HL-60 (cell line): ENCODE measurements around the gene NKX1-1.
"Not testable (repeated sequence)": the region's sequence is repeated elsewhere in the genome, so short reads cannot be mapped to it uniquely, and the experiment has no call there.

Experiments
- DNase-seq, 2 experiments: peaks; one replicate each; pipeline ENCODE4 v3.0.0-alpha.2; 2010 to 2020; ENCODE audit warnings: low read depth in 1 of 2, low spot score in 1 of 2
- H3K27ac ChIP-seq: fragments of 250-450 bp; sonication (Bioruptor Pico); replicated peaks from 2 replicates; pipeline ENCODE4 v1.5.1; 2020; ENCODE audit warnings: mild to moderate bottlenecking, moderate library complexity
- H3K27me3 ChIP-seq: fragments of 250-450 bp; sonication (Bioruptor Pico); 2 replicates; pipeline ENCODE4 v1.5.1; 2021; ENCODE audit warnings: mild to moderate bottlenecking, moderate library complexity; ENCODE audit not compliant: insufficient read depth, poor library complexity, severe bottlenecking
- H3K4me3 ChIP-seq: replicated peaks from 2 replicates; pipeline ENCODE4 v1.5.1; 2011; ENCODE audit warnings: mild to moderate bottlenecking, control low read depth, low read length; ENCODE audit not compliant: insufficient read depth
- GABPA ChIP-seq: IDR thresholded peaks from 2 replicates; pipeline ENCODE4 v1.6.1; 2012; ENCODE audit warnings: low read depth
- POLR2AphosphoS5 ChIP-seq: IDR thresholded peaks from 2 replicates; pipeline ENCODE4 v1.6.1; 2012; ENCODE audit warnings: low read depth
- SPI1 ChIP-seq: IDR thresholded peaks from 2 replicates; pipeline ENCODE4 v1.6.1; 2012; ENCODE audit warnings: low read depth, mild to moderate bottlenecking, borderline replicate concordance
- TF ChIP-seq, protein P1 (sequence below): IDR thresholded peaks from one replicate; pipeline ENCODE4 v1.5.1; 2011; ENCODE audit warnings: low read length, control low read depth, inconsistent platforms; ENCODE audit not compliant: insufficient read depth
- TF ChIP-seq, protein P2 (sequence below): IDR thresholded peaks from 2 replicates; pipeline ENCODE4 v1.6.1; 2012; ENCODE audit warnings: low read depth; ENCODE audit not compliant: insufficient replicate concordance

The NKX1-1 gene

GRCh38 chr4:1446502-1447386, 40.5 kb upstream of the NKX1-1 start:
- Histone ChIP-seq H3K27me3 (no peaks in the 10 kb centered on the region), H3K27ac (no peak overlapping the region), H3K4me3 (no peak overlapping the region)
- no peak for DNase-seq
- TF ChIP-seq SPI1 (no peak), POLR2AphosphoS5 (no peak), GABPA (no peak)
- TF ChIP-seq, protein P1, sequence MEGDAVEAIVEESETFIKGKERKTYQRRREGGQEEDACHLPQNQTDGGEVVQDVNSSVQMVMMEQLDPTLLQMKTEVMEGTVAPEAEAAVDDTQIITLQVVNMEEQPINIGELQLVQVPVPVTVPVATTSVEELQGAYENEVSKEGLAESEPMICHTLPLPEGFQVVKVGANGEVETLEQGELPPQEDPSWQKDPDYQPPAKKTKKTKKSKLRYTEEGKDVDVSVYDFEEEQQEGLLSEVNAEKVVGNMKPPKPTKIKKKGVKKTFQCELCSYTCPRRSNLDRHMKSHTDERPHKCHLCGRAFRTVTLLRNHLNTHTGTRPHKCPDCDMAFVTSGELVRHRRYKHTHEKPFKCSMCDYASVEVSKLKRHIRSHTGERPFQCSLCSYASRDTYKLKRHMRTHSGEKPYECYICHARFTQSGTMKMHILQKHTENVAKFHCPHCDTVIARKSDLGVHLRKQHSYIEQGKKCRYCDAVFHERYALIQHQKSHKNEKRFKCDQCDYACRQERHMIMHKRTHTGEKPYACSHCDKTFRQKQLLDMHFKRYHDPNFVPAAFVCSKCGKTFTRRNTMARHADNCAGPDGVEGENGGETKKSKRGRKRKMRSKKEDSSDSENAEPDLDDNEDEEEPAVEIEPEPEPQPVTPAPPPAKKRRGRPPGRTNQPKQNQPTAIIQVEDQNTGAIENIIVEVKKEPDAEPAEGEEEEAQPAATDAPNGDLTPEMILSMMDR = no peak
- TF ChIP-seq, protein P2, sequence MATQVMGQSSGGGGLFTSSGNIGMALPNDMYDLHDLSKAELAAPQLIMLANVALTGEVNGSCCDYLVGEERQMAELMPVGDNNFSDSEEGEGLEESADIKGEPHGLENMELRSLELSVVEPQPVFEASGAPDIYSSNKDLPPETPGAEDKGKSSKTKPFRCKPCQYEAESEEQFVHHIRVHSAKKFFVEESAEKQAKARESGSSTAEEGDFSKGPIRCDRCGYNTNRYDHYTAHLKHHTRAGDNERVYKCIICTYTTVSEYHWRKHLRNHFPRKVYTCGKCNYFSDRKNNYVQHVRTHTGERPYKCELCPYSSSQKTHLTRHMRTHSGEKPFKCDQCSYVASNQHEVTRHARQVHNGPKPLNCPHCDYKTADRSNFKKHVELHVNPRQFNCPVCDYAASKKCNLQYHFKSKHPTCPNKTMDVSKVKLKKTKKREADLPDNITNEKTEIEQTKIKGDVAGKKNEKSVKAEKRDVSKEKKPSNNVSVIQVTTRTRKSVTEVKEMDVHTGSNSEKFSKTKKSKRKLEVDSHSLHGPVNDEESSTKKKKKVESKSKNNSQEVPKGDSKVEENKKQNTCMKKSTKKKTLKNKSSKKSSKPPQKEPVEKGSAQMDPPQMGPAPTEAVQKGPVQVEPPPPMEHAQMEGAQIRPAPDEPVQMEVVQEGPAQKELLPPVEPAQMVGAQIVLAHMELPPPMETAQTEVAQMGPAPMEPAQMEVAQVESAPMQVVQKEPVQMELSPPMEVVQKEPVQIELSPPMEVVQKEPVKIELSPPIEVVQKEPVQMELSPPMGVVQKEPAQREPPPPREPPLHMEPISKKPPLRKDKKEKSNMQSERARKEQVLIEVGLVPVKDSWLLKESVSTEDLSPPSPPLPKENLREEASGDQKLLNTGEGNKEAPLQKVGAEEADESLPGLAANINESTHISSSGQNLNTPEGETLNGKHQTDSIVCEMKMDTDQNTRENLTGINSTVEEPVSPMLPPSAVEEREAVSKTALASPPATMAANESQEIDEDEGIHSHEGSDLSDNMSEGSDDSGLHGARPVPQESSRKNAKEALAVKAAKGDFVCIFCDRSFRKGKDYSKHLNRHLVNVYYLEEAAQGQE = no peak

DNA sequence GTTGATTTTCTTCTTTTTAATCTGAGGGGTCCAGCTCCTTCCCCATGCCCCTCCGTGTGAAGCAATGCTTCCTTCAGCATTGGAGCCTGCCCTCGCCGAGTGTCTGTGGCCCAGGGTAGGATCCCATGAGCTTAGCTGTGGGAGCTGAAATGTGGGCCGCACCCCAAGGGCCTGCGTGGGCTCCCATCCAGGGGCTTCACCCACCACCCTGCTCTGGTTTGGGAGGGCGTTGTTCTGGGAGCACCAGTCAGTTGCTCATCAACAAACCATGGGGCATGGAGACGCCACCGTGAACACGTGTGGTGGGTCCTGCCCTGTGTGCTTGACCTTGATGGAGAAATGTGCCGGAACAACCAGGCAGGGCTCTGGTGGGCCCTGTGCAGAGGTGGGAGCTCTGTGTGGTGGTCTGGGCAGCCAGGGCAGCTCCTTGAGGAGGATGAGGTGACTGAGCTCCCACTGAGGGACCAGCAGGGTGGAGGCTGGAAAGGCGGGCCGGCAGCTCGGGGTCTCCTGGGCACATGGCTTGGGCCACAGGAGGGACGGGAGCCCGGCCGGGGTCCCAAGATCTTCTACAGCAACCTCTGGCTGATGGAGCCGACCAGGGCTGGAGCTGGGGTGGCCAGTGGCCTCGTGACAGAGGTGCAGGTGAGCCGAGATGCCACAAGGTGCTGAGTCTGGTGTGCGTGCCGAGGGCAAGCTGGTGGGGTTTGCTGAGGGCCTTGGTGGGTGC, 39.6 kb upstream of the NKX1-1 start:
- H3K27ac ChIP-seq = no peak overlapping the region
- H3K27me3 ChIP-seq = no peaks in the 10 kb centered on the region
- no peak for DNase-seq
- H3K4me3 ChIP-seq = no peak overlapping the region
- TF ChIP-seq, protein P1 = no peak
- TF ChIP-seq GABPA = no peak
- no peak for TF ChIP-seq POLR2AphosphoS5
- TF ChIP-seq SPI1 = no peak
- TF ChIP-seq, protein P2 = no peak

- DNase-seq, H3K4me3 ChIP-seq, H3K27me3 ChIP-seq, H3K27ac ChIP-seq: not testable (repeated sequence)
These were observed 37.5 kb upstream of the NKX1-1 start for GRCh38 chr4:1443688-1444172.

DNA sequence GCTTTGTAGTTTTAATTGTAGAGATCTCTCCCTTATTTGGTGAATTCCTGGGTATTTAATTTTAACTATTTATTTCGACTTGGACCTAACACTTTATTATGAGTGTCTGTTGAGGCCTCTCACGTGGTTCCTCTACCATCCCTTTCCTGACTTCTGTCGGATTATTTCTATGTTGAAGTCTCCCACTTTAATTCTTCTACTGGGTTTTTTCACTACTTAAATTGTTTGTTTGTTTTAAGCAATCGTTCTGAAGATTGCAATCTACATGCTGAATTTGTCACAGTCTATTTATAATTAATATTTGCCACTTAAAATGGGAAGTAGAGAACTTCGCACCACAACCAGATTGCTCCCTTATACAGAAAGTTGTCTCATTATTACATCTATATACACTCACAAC, 20.8 kb upstream of the NKX1-1 start:
- TF ChIP-seq POLR2AphosphoS5 = no peak
- no peak for TF ChIP-seq GABPA
- TF ChIP-seq, protein P2 = no peak
- no peak for TF ChIP-seq SPI1
- TF ChIP-seq, protein P1 = no peak
- H3K4me3 ChIP-seq = no peak overlapping the region
- DNase-seq = no peak
- H3K27ac ChIP-seq = no peak overlapping the region
- no peaks in the 10 kb centered on the region for H3K27me3 ChIP-seq
